Measurements from ENCODE around the gene HIP1R.
A peak's percentile ranks its signal among the peaks of the same experiment; 100 is the strongest.

HIP1R gene

DNA sequence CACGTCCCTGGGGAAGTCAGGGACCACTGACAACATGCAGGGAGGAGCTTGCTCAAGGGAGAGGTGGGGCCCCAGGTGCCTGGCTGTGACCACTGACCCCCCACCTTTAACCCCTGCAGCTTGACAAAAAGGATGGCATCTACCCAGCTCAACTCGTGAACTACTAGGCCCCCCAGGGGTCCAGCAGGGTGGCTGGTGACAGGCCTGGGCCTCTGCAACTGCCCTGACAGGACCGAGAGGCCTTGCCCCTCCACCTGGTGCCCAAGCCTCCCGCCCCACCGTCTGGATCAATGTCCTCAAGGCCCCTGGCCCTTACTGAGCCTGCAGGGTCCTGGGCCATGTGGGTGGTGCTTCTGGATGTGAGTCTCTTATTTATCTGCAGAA is 26.3 kb downstream of the HIP1R start:
- no peak overlapping the region for H3K4me3 ChIP-seq (ENCODE audit: low read length in 2 of 2)
- H3K36me3 ChIP-seq (ENCODE audit: control insufficient read depth in 2 of 2, insufficient read depth in 2 of 2, low read length in 2 of 2), result peaks cover 27 to 38% of the 10 kb centered on the region in 2 donors
- H3K9ac ChIP-seq (ENCODE audit: low read depth in 1 of 2, low read length in 2 of 2), result peak overlapping the region in 1 of 2 donors; percentile 55
- H3K9me3 ChIP-seq (ENCODE audit: control insufficient read depth in 2 of 2, low read length in 2 of 2), result no peaks in the 10 kb centered on the region
- H3K4me1 ChIP-seq (ENCODE audit: control insufficient read depth in 2 of 2, insufficient read depth in 2 of 2, low read length in 2 of 2), result peaks cover 21 to 22% of the 10 kb centered on the region in 2 donors
- no peaks in the 10 kb centered on the region for H3K27me3 ChIP-seq (ENCODE audit: control insufficient read depth in 2 of 2, insufficient read depth in 2 of 2, low read length in 2 of 2)
- peak overlapping the region; percentile 84 to 85 for H3K27ac ChIP-seq (ENCODE audit: low read depth in 2 of 2, low read length in 2 of 2)

DNA sequence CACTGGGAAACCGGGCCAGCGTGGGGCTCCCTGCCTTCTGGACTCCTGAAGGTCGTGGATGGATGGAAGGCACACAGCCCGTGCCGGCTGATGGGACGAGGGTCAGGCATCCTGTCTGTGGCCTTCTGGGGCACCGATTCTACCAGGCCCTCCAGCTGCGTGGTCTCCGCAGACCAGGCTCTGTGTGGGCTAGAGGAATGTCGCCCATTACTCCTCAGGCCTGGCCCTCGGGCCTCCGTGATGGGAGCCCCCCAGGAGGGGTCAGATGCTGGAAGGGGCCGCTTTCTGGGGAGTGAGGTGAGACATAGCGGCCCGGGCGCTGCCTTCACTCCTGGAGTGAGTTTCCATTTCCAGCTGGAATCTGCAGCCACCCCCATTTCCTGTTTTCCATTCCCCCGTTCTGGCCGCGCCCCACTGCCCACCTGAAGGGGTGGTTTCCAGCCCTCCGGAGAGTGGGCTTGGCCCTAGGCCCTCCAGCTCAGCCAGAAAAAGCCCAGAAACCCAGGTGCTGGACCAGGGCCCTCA is 26.9 kb downstream of the HIP1R start:
- H3K27ac ChIP-seq (ENCODE audit: low read depth in 2 of 2, low read length in 2 of 2), result peak overlapping the region; percentile 84 to 85
- H3K27me3 ChIP-seq (ENCODE audit: control insufficient read depth in 2 of 2, insufficient read depth in 2 of 2, low read length in 2 of 2), result no peaks in the 10 kb centered on the region
- peaks cover 28 to 39% of the 10 kb centered on the region in 2 donors for H3K36me3 ChIP-seq (ENCODE audit: control insufficient read depth in 2 of 2, insufficient read depth in 2 of 2, low read length in 2 of 2)
- H3K4me3 ChIP-seq (ENCODE audit: low read length in 2 of 2), result no peak overlapping the region
- no peaks in the 10 kb centered on the region for H3K9me3 ChIP-seq (ENCODE audit: control insufficient read depth in 2 of 2, low read length in 2 of 2)
- H3K9ac ChIP-seq (ENCODE audit: low read depth in 1 of 2, low read length in 2 of 2), result peak overlapping the region in 1 of 2 donors; percentile 55
- peaks cover 21 to 22% of the 10 kb centered on the region in 2 donors for H3K4me1 ChIP-seq (ENCODE audit: control insufficient read depth in 2 of 2, insufficient read depth in 2 of 2, low read length in 2 of 2)

DNA sequence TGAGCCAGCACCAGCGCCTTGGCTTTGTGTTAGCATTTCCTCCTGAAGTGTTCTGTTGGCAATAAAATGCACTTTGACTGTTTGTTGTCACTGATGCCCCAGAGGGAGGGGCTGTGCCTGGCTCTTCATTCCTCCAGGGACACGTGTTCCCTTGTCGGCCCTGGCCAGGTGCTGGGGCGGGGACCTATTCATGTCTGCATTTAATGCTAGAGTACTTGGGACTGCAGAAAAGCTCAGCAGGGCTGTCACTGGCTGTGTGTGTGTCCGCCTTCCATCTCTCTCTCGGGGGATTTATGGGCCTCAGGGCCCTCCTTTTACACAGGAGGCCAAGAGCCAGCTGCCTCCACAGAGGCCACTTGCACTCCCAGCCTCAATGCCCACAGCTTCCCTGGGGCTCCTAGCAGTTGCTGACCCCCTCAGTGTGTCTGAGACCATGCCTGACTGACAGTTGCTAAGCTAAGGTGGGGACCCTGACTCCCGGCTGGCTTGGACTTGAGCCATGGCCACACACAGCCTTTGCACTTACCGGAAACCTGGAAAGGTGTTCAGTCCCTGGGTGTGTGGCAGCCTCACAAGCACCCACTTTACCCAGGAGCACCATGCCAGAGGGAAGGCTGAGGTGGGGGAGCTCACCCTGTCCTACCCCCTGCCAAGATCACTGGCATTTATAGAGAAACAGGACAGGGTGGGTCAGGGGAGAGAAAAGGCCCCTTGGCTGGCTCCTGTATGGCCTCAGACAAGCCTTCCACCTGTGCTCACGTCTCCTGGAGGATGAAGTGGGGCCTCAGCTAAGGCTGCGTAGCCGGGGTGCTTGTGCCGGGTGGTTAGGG is 27.8 kb downstream of the HIP1R start:
- Histone ChIP-seq H3K9ac (ENCODE audit: low read depth in 1 of 2, low read length in 2 of 2) (peak overlapping the region; percentile 38 to 39), H3K4me1 (ENCODE audit: control insufficient read depth in 2 of 2, insufficient read depth in 2 of 2, low read length in 2 of 2) (peaks cover 28 to 30% of the 10 kb centered on the region in 2 donors), H3K27me3 (ENCODE audit: control insufficient read depth in 2 of 2, insufficient read depth in 2 of 2, low read length in 2 of 2) (no peaks in the 10 kb centered on the region), H3K9me3 (ENCODE audit: control insufficient read depth in 2 of 2, low read length in 2 of 2) (no peaks in the 10 kb centered on the region), H3K4me3 (ENCODE audit: low read length in 2 of 2) (no peak overlapping the region), H3K27ac (ENCODE audit: low read depth in 2 of 2, low read length in 2 of 2) (peak overlapping the region; percentile 70 to 75), H3K36me3 (ENCODE audit: control insufficient read depth in 2 of 2, insufficient read depth in 2 of 2, low read length in 2 of 2) (peaks cover 32 to 43% of the 10 kb centered on the region in 2 donors)

GRCh38 chr12:122864894-122865253 is 29.6 kb downstream of the HIP1R start:
- Histone ChIP-seq H3K4me1 (ENCODE audit: control insufficient read depth in 2 of 2, insufficient read depth in 2 of 2, low read length in 2 of 2) (peaks cover 45 to 46% of the 10 kb centered on the region in 2 donors), H3K9ac (ENCODE audit: low read depth in 1 of 2, low read length in 2 of 2) (no peak overlapping the region), H3K4me3 (ENCODE audit: low read length in 2 of 2) (no peak overlapping the region), H3K27me3 (ENCODE audit: control insufficient read depth in 2 of 2, insufficient read depth in 2 of 2, low read length in 2 of 2) (no peaks in the 10 kb centered on the region), H3K36me3 (ENCODE audit: control insufficient read depth in 2 of 2, insufficient read depth in 2 of 2, low read length in 2 of 2) (peaks cover 49 to 59% of the 10 kb centered on the region in 2 donors), H3K27ac (ENCODE audit: low read depth in 2 of 2, low read length in 2 of 2) (no peak overlapping the region), H3K9me3 (ENCODE audit: control insufficient read depth in 2 of 2, low read length in 2 of 2) (no peaks in the 10 kb centered on the region)

DNA sequence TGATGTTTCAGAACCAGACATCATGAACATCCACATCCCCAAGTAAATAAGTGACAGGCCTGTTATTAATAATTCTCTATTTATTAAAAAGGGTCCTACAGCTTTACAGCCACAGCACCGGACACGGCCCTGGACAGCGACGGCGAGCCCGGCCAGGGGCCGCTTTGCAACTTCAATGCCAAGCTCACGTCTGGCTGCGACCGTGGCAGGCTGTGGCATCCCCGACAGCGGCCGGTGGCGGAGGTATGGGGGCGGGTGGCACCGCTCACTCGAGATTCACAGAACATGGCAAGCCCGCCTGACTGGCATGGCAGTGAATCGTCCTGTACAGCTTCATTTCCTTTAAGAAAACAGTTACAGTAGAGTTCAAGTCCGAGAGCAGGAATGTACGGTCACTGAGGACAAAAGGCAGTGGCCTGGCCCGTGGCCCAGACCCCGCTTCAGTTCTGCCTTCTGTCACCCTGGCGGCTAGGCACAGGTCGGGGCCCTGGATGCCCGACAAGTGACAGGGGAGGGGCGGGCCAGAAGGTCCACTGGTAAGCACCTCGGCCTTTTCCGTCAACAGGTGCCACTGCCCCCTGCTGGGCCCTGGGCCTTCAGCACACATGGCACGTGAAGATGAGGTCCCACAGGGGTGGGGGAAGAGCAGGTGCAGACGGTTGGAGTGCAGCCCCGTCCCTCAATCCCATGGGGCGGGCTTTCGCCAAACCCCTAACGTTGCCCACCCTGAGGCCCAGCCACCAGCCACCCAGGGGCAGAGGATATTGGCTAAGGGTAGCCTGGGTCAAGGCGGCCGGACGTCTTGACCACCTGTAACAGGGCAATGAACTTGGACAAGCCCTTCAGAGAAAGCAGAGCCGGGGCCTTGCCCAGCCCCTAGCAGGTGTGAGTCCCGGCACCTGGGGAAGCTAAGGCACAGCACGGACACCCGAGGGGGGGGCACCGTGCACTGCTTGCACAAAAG is 30.3 kb downstream of the HIP1R start:
- Histone ChIP-seq H3K27ac (ENCODE audit: low read depth in 2 of 2, low read length in 2 of 2) (no peak overlapping the region), H3K27me3 (ENCODE audit: control insufficient read depth in 2 of 2, insufficient read depth in 2 of 2, low read length in 2 of 2) (no peaks in the 10 kb centered on the region), H3K4me3 (ENCODE audit: low read length in 2 of 2) (no peak overlapping the region), H3K9ac (ENCODE audit: low read depth in 1 of 2, low read length in 2 of 2) (no peak overlapping the region), H3K36me3 (ENCODE audit: control insufficient read depth in 2 of 2, insufficient read depth in 2 of 2, low read length in 2 of 2) (peaks cover 54 to 65% of the 10 kb centered on the region in 2 donors), H3K4me1 (ENCODE audit: control insufficient read depth in 2 of 2, insufficient read depth in 2 of 2, low read length in 2 of 2) (peaks cover 48 to 51% of the 10 kb centered on the region in 2 donors), H3K9me3 (ENCODE audit: control insufficient read depth in 2 of 2, low read length in 2 of 2) (no peaks in the 10 kb centered on the region)

DNA sequence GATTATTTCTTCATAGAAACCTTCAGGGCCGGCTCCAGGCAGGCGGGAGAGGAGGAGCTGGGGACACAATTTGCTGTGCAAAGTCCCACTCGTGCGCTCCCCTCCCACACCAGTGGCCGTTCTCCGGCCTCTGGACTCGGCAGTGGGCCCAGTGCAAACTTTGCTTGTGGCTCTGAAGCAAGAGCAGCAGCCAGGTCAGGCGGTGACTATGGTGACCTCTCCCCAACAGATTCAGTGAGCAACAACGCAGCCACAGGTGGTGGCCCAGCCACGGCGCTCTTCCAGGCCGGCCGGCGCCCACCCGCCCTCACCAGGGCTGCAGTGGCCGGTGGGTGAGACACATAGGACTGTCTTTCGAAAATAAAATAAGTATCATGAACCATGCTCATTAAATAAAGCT is 31.1 kb downstream of the HIP1R start:
- Histone ChIP-seq H3K4me3 (ENCODE audit: low read length in 2 of 2) (no peak overlapping the region), H3K9me3 (ENCODE audit: control insufficient read depth in 2 of 2, low read length in 2 of 2) (no peaks in the 10 kb centered on the region), H3K36me3 (ENCODE audit: control insufficient read depth in 2 of 2, insufficient read depth in 2 of 2, low read length in 2 of 2) (peaks cover 53 to 66% of the 10 kb centered on the region in 2 donors), H3K27me3 (ENCODE audit: control insufficient read depth in 2 of 2, insufficient read depth in 2 of 2, low read length in 2 of 2) (no peaks in the 10 kb centered on the region), H3K9ac (ENCODE audit: low read depth in 1 of 2, low read length in 2 of 2) (no peak overlapping the region), H3K27ac (ENCODE audit: low read depth in 2 of 2, low read length in 2 of 2) (no peak overlapping the region), H3K4me1 (ENCODE audit: control insufficient read depth in 2 of 2, insufficient read depth in 2 of 2, low read length in 2 of 2) (peaks cover 56 to 59% of the 10 kb centered on the region in 2 donors)

GRCh38 chr12:122866950-122867607 is 31.8 kb downstream of the HIP1R start:
- Histone ChIP-seq H3K27ac (ENCODE audit: low read depth in 2 of 2, low read length in 2 of 2) (peak overlapping the region; percentile 61 to 81), H3K9ac (ENCODE audit: low read depth in 1 of 2, low read length in 2 of 2) (peak overlapping the region in 1 of 2 donors; percentile 52), H3K4me1 (ENCODE audit: control insufficient read depth in 2 of 2, insufficient read depth in 2 of 2, low read length in 2 of 2) (peaks cover 59 to 61% of the 10 kb centered on the region in 2 donors), H3K9me3 (ENCODE audit: control insufficient read depth in 2 of 2, low read length in 2 of 2) (no peaks in the 10 kb centered on the region), H3K27me3 (ENCODE audit: control insufficient read depth in 2 of 2, insufficient read depth in 2 of 2, low read length in 2 of 2) (no peaks in the 10 kb centered on the region), H3K36me3 (ENCODE audit: control insufficient read depth in 2 of 2, insufficient read depth in 2 of 2, low read length in 2 of 2) (peaks cover 49 to 66% of the 10 kb centered on the region in 2 donors), H3K4me3 (ENCODE audit: low read length in 2 of 2) (no peak overlapping the region)

DNA sequence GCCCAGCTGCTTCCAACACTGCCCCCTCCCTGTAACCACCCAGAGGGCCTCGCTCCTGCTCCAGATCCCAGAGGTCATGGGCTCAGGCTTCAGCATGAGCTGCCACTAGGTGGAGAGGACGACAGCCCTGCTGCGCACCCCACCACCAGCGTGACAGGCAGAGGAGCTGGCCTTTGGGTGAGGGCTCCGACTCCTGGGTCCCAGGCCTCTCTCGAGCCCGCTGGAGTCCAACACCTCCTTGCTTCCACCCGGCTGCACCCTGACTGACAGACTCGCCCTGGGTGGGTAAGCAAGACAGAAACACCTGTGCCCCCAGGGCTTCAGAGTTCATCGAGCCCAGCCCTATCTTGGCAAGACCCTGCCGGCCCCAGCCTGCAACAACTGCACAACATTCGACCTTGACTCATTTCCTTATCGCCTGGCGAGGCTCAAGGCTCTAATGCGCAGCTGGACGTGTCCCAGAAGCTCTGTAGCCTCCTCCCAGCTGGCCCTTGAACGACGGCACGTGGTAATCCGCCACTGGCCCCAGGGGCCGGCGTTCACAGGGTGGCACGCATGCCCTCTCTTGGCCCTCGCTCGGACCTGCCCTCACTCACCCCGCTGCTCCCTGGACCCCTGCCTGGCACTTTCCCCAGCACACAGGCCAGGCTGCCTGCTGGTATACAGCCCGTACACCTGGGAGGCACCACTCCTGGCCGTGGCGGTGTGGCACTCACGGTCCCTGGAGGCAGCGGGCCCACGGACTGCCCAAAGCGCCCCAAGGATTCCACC is 32.6 kb downstream of the HIP1R start:
- Histone ChIP-seq H3K4me1 (ENCODE audit: control insufficient read depth in 2 of 2, insufficient read depth in 2 of 2, low read length in 2 of 2) (peaks cover 62 to 65% of the 10 kb centered on the region in 2 donors), H3K9ac (ENCODE audit: low read depth in 1 of 2, low read length in 2 of 2) (peak overlapping the region in 1 of 2 donors; percentile 52), H3K9me3 (ENCODE audit: control insufficient read depth in 2 of 2, low read length in 2 of 2) (no peaks in the 10 kb centered on the region), H3K27ac (ENCODE audit: low read depth in 2 of 2, low read length in 2 of 2) (peak overlapping the region; percentile 61 to 81), H3K36me3 (ENCODE audit: control insufficient read depth in 2 of 2, insufficient read depth in 2 of 2, low read length in 2 of 2) (peaks cover 49 to 66% of the 10 kb centered on the region in 2 donors), H3K27me3 (ENCODE audit: control insufficient read depth in 2 of 2, insufficient read depth in 2 of 2, low read length in 2 of 2) (no peaks in the 10 kb centered on the region), H3K4me3 (ENCODE audit: low read length in 2 of 2) (no peak overlapping the region)

Data from mucosa of rectum (tissue), 2 donors.